Mesenchymal stem cell (in vitro differentiated cells and primary cell): ENCODE results near the gene KYNU.
A peak's percentile ranks its signal among the peaks of the same experiment; 100 is the strongest.

Source experiments
- DNase-seq: peaks from one replicate; pipeline ENCODE4 v3.0.0-alpha.2; 2013
- H2AFZ ChIP-seq: one replicate; pipeline ENCODE4 v1.6.1; 2013; ENCODE audit warnings: low read depth, mild to moderate bottlenecking, control low read depth, inconsistent platforms, low read length, moderate library complexity
- H2AK5ac ChIP-seq: 2 replicates; pipeline ENCODE4 v1.6.1; 2013; ENCODE audit warnings: low read length, moderate library complexity, mild to moderate bottlenecking, inconsistent platforms; ENCODE audit not compliant: severe bottlenecking
- H2BK120ac ChIP-seq: one replicate; pipeline ENCODE4 v1.6.1; 2013; ENCODE audit warnings: low read depth, mild to moderate bottlenecking, inconsistent platforms, low read length, moderate library complexity
- H2BK12ac ChIP-seq, 2 experiments: one replicate each; pipeline ENCODE4 v1.6.1; 2013; ENCODE audit warnings: inconsistent platforms in 2 of 2, low read length in 2 of 2, mild to moderate bottlenecking in 2 of 2, moderate library complexity in 2 of 2, control low read depth in 1 of 2
- H2BK15ac ChIP-seq: one replicate; pipeline ENCODE4 v1.6.1; 2013; ENCODE audit warnings: mild to moderate bottlenecking, low read depth, inconsistent platforms; ENCODE audit not compliant: poor library complexity, severe bottlenecking
- H2BK5ac ChIP-seq: 2 replicates; pipeline ENCODE4 v1.6.1; 2013; ENCODE audit warnings: low read depth, mild to moderate bottlenecking, low read length, control low read depth, inconsistent platforms; ENCODE audit not compliant: poor library complexity, severe bottlenecking
- H3K14ac ChIP-seq, 2 experiments: one replicate each; pipeline ENCODE4 v1.6.1; 2013; ENCODE audit warnings: inconsistent platforms in 2 of 2, low read length in 2 of 2, control low read depth in 1 of 2, mild to moderate bottlenecking in 1 of 2, moderate library complexity in 1 of 2
- H3K18ac ChIP-seq, 2 experiments: one replicate each; pipeline ENCODE4 v1.6.1; 2013; ENCODE audit warnings: inconsistent platforms in 2 of 2, low read length in 2 of 2, control low read depth in 1 of 2, low read depth in 1 of 2, mild to moderate bottlenecking in 1 of 2
- H3K23ac ChIP-seq, 2 experiments: one replicate each; pipeline ENCODE4 v1.6.1; 2013; ENCODE audit warnings: inconsistent platforms in 2 of 2, low read length in 2 of 2, mild to moderate bottlenecking in 2 of 2, moderate library complexity in 2 of 2, control low read depth in 1 of 2
- H3K27ac ChIP-seq: 2 replicates; pipeline ENCODE4 v1.5.1; 2013; ENCODE audit warnings: mild to moderate bottlenecking, moderate library complexity, low read length, control low read depth, inconsistent platforms; ENCODE audit not compliant: poor library complexity, severe bottlenecking
- H3K27me3 ChIP-seq, 2 experiments: 2 replicates each; pipeline versions ENCODE4 v1.6.1 to v1.7.0; 2013; ENCODE audit warnings: low read length in 2 of 2, mild to moderate bottlenecking in 2 of 2, moderate library complexity in 2 of 2, control low read depth in 1 of 2, inconsistent platforms in 1 of 2; ENCODE audit not compliant: control insufficient read depth in 1 of 2, insufficient read depth in 1 of 2
- H3K36me3 ChIP-seq, 2 experiments: 2 replicates each; pipeline versions ENCODE4 v1.6.1 to v1.7.0; 2013; ENCODE audit warnings: low read length in 2 of 2, control low read depth in 1 of 2, inconsistent platforms in 1 of 2, low read depth in 1 of 2, mild to moderate bottlenecking in 1 of 2; ENCODE audit not compliant: insufficient read depth in 2 of 2, control insufficient read depth in 1 of 2
- H3K4ac ChIP-seq, 2 experiments: one replicate each; pipeline ENCODE4 v1.6.1; 2013; ENCODE audit warnings: inconsistent platforms in 2 of 2, low read length in 2 of 2, mild to moderate bottlenecking in 2 of 2, moderate library complexity in 2 of 2, control low read depth in 1 of 2, low read depth in 1 of 2
- H3K4me1 ChIP-seq: 2 replicates; pipeline ENCODE4 v1.6.1; 2013; ENCODE audit warnings: low read depth, low read length, control low read depth; ENCODE audit not compliant: control insufficient read depth, insufficient read depth
- H3K4me2 ChIP-seq: 2 replicates; pipeline ENCODE4 v1.6.1; 2013; ENCODE audit warnings: low read length, mild to moderate bottlenecking, inconsistent platforms; ENCODE audit not compliant: poor library complexity, severe bottlenecking
- H3K4me3 ChIP-seq, 2 experiments: 2 replicates each; pipeline versions ENCODE4 v1.5.1 to v1.7.0; 2013; ENCODE audit warnings: low read length in 2 of 2, mild to moderate bottlenecking in 2 of 2, control low read depth in 1 of 2, low read depth in 1 of 2; ENCODE audit not compliant: insufficient read depth in 1 of 2
- H3K79me1 ChIP-seq: replicated peaks from 2 replicates; pipeline ENCODE4 v1.6.1; 2013; ENCODE audit warnings: mild to moderate bottlenecking, control low read depth, low read length, inconsistent platforms; ENCODE audit not compliant: poor library complexity, severe bottlenecking
- H3K9ac ChIP-seq: 2 replicates; pipeline ENCODE4 v1.7.0; 2013; ENCODE audit warnings: mild to moderate bottlenecking, low read length, moderate library complexity
- H3K9me3 ChIP-seq: 2 replicates; pipeline ENCODE4 v1.7.0; 2013; ENCODE audit warnings: mild to moderate bottlenecking, low read length; ENCODE audit not compliant: control insufficient read depth
- H4K8ac ChIP-seq: one replicate; pipeline ENCODE4 v1.6.1; 2013; ENCODE audit warnings: inconsistent platforms, mild to moderate bottlenecking, low read length, moderate library complexity
- H4K91ac ChIP-seq: one replicate; pipeline ENCODE4 v1.6.1; 2013; ENCODE audit warnings: mild to moderate bottlenecking, low read length, inconsistent platforms
- WGBS: methylation state at CpG from one replicate; pipeline ENCODE4 v1.1.7; 2013; ENCODE audit warnings: mixed read lengths; 5-methylcytosine and 5-hydroxymethylcytosine counted together

KYNU gene

DNA sequence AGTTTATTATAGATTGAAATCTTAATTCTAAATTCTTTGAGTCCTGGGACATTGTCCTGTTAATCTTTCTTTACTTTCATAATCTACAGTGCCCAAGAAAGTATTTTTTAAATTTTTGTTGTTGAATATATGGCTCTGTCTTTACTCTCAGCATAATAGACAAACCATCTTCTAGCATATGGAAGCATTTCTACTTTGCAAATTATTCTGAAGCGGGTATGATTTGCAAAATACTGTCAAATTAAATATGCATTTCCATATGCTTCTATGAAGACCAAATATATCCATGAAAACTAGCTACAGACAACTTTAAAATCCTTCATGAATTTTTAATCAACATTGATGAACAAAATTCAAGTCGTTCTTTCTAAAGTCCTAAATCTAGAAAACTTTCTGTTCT is 117.2 kb downstream of the KYNU start:
- Histone ChIP-seq H3K4ac (no peak overlapping the region), H3K36me3 (no peaks in the 10 kb centered on the region), H4K8ac (no peak overlapping the region), H4K91ac (no peak overlapping the region), H3K27me3 (no peaks in the 10 kb centered on the region), H3K9me3 (no peaks in the 10 kb centered on the region), H3K23ac (no peak overlapping the region), H3K79me1 (no peaks in the 10 kb centered on the region), H2AFZ (no peak overlapping the region), H3K4me3 (no peak overlapping the region), H2BK120ac (no peak overlapping the region), H3K18ac (no peak overlapping the region), H2BK15ac (no peak overlapping the region), H2AK5ac (no peak overlapping the region), H3K4me1 (no peaks in the 10 kb centered on the region), H2BK12ac (no peak overlapping the region), H2BK5ac (no peak overlapping the region), H3K27ac (no peak overlapping the region), H3K4me2 (no peak overlapping the region), H3K14ac (no peak overlapping the region), H3K9ac (no peak overlapping the region)
- no peak for DNase-seq
- WGBS: 100% methylated on average over 1 of the region's 2 CpGs

GRCh38 chr2:142997231-142997630 is 119.8 kb downstream of the KYNU start:
- H3K23ac ChIP-seq: no peak overlapping the region
- no peak overlapping the region for H3K4me3 ChIP-seq
- H2BK12ac ChIP-seq: no peak overlapping the region
- H3K27me3 ChIP-seq: no peaks in the 10 kb centered on the region
- H3K9ac ChIP-seq: no peak overlapping the region
- no peak overlapping the region for H3K14ac ChIP-seq
- no peaks in the 10 kb centered on the region for H3K36me3 ChIP-seq
- H2AK5ac ChIP-seq: no peak overlapping the region
- H2AFZ ChIP-seq: no peak overlapping the region
- H4K91ac ChIP-seq: no peak overlapping the region
- H3K18ac ChIP-seq: no peak overlapping the region
- no peak overlapping the region for H3K27ac ChIP-seq
- peak; percentile 59 for DNase-seq
- no peaks in the 10 kb centered on the region for H3K4me1 ChIP-seq
- H3K79me1 ChIP-seq: no peaks in the 10 kb centered on the region
- no peak overlapping the region for H2BK5ac ChIP-seq
- no peak overlapping the region for H3K4ac ChIP-seq
- H2BK120ac ChIP-seq: no peak overlapping the region
- H4K8ac ChIP-seq: no peak overlapping the region
- no peak overlapping the region for H3K4me2 ChIP-seq
- no CpG with 5 or more reads among the region's 1 CpG for WGBS
- H3K9me3 ChIP-seq: no peaks in the 10 kb centered on the region
- no peak overlapping the region for H2BK15ac ChIP-seq

GRCh38 chr2:143000599-143000998 is 123.1 kb downstream of the KYNU start:
- H4K91ac ChIP-seq: no peak overlapping the region
- no peaks in the 10 kb centered on the region for H3K4me1 ChIP-seq
- H3K27ac ChIP-seq: no peak overlapping the region
- H3K9me3 ChIP-seq: no peaks in the 10 kb centered on the region
- no peak overlapping the region for H3K18ac ChIP-seq
- no peak overlapping the region for H2AK5ac ChIP-seq
- H2BK12ac ChIP-seq: no peak overlapping the region
- H3K36me3 ChIP-seq: no peaks in the 10 kb centered on the region
- H3K4me3 ChIP-seq: no peak overlapping the region
- H3K4ac ChIP-seq: no peak overlapping the region
- DNase-seq: no peak
- 95% methylated on average over 2 of the region's 2 CpGs for WGBS
- no peak overlapping the region for H2BK120ac ChIP-seq
- H2BK5ac ChIP-seq: no peak overlapping the region
- no peaks in the 10 kb centered on the region for H3K27me3 ChIP-seq
- no peak overlapping the region for H3K23ac ChIP-seq
- H2AFZ ChIP-seq: no peak overlapping the region
- H3K9ac ChIP-seq: no peak overlapping the region
- H3K14ac ChIP-seq: no peak overlapping the region
- no peak overlapping the region for H3K4me2 ChIP-seq
- no peaks in the 10 kb centered on the region for H3K79me1 ChIP-seq
- no peak overlapping the region for H2BK15ac ChIP-seq
- H4K8ac ChIP-seq: no peak overlapping the region

GRCh38 chr2:143001501-143001900 is 124.0 kb downstream of the KYNU start:
- no peak overlapping the region for H4K91ac ChIP-seq
- H3K4ac ChIP-seq: no peak overlapping the region
- H3K23ac ChIP-seq: no peak overlapping the region
- H3K79me1 ChIP-seq: no peaks in the 10 kb centered on the region
- H3K4me2 ChIP-seq: no peak overlapping the region
- no peaks in the 10 kb centered on the region for H3K36me3 ChIP-seq
- H3K9ac ChIP-seq: no peak overlapping the region
- no peak overlapping the region for H3K27ac ChIP-seq
- H2AK5ac ChIP-seq: no peak overlapping the region
- H2AFZ ChIP-seq: no peak overlapping the region
- no peak overlapping the region for H3K4me3 ChIP-seq
- WGBS: 50% methylated on average over 1 of the region's 1 CpG
- no peak overlapping the region for H2BK15ac ChIP-seq
- H2BK12ac ChIP-seq: no peak overlapping the region
- no peaks in the 10 kb centered on the region for H3K4me1 ChIP-seq
- no peak overlapping the region for H3K18ac ChIP-seq
- no peak overlapping the region for H3K14ac ChIP-seq
- no peak overlapping the region for H4K8ac ChIP-seq
- H3K27me3 ChIP-seq: no peaks in the 10 kb centered on the region
- no peak overlapping the region for H2BK5ac ChIP-seq
- no peak overlapping the region for H2BK120ac ChIP-seq
- peak; percentile 47 for DNase-seq
- H3K9me3 ChIP-seq: no peaks in the 10 kb centered on the region
